ENCODE data around the gene LRMDA. TPM values are rescaled to one million over a fixed set of nuclear protein-coding genes. Genes with fewer than 3 reads are reported as not detected.

Gene LRMDA
- total and polyA plus RNA-seq, 2 of the 4 experiments (the other 2 are of a cell fraction) = 0.07 TPM; not detected in 1

DNA sequence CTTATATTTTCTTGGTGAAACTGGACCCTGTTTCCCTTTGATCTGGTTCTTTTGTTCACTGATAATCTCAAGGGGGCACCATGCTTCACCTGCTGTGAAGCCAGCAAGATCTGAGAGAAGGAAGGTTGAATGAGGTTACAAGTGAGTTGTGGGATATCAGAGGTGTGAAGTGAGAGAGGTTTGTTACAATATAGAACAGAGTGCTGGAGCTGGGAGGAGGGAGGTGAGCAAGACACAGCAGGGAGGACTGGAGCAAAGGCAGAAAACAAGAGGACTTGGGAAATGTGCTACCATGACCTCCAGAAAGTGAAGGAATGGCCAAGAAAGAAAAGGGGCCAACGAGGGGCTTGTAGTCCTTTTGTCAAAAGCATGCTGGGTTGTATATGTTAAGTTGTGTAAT lies 156.6 kb downstream of the LRMDA start:
- ATAC-seq (ENCODE audit: low read depth) = no peak
- Histone ChIP-seq H3K4ac (ENCODE audit: low read depth, low read length) (no peak overlapping the region), H4K8ac (ENCODE audit: low read depth in 2 of 2, low read length in 2 of 2) (no peak overlapping the region), H3K9me1 (ENCODE audit: insufficient read depth, low read length) (no peaks in the 10 kb centered on the region), H3K56ac (ENCODE audit: extremely low read depth, insufficient read depth, low read length) (no peak overlapping the region), H3K9ac (ENCODE audit: low read depth, low read length) (no peak overlapping the region), H2BK20ac (ENCODE audit: low read depth, low read length) (no peak overlapping the region), H3K27me3 (ENCODE audit: control insufficient read depth, insufficient read depth, low read length) (no peaks in the 10 kb centered on the region; the same call in none of the 2 replicates), H3K4me2 (ENCODE audit: low read depth, low read length) (no peak overlapping the region), H4K5ac (ENCODE audit: low read depth, low read length) (no peak overlapping the region), H3K36me3 (ENCODE audit: control insufficient read depth, insufficient read depth, low read length) (no peaks in the 10 kb centered on the region), H3K23ac (ENCODE audit: low read depth, low read length) (no peak overlapping the region), H2AK9ac (replicated peaks; ENCODE audit: low read depth, low read length, poor library complexity) (no peak overlapping the region), H3K79me1 (ENCODE audit: low read depth in 1 of 2, low read length in 2 of 2) (no peaks in the 10 kb centered on the region), H3K4me1 (ENCODE audit: control insufficient read depth, insufficient read depth, low read length) (no peaks in the 10 kb centered on the region), H2BK5ac (ENCODE audit: low read depth, low read length, poor library complexity, severe bottlenecking) (no peak overlapping the region), H3K27ac (ENCODE audit: insufficient read depth, low read length) (no peak overlapping the region), H2BK120ac (ENCODE audit: low read depth, low read length) (no peak overlapping the region), H4K20me1 (ENCODE audit: insufficient read depth, low read length) (no peaks in the 10 kb centered on the region), H3K18ac (ENCODE audit: low read depth, low read length) (no peak overlapping the region), H3K9me3 (ENCODE audit: control insufficient read depth, insufficient read depth, low read length) (no peaks in the 10 kb centered on the region), H2AK5ac (ENCODE audit: low read depth, low read length) (no peak overlapping the region), H2AFZ (replicated peaks; ENCODE audit: low read length, poor library complexity) (no peak overlapping the region), H4K91ac (ENCODE audit: insufficient read depth, low read depth, low read length) (no peak overlapping the region), H2BK15ac (ENCODE audit: low read depth, low read length) (no peak overlapping the region), H3K4me3 (ENCODE audit: insufficient read depth, low read depth, low read length) (no peak overlapping the region), H3K14ac (replicated peaks; ENCODE audit: low read depth, low read length) (no peak overlapping the region)
- CTCF ChIA-PET = no interaction called here
- TF ChIP-seq RAD21 (IDR thresholded peaks at IDR 0.05; ENCODE audit: low read length) (no peak), FOS (IDR thresholded peaks at IDR 0.05; ENCODE audit: low read depth, low read length) (no peak)
- intact Hi-C loops (cut with micrococcal nuclease) = no loop called here
- in situ Hi-C loops (cut with MboI; ENCODE audit: low sequenced_read_pairs) = no loop called here
- no CpG with 5 or more reads among the region's 1 CpG for WGBS, 2 experiments (ENCODE audit: extremely low coverage in 2 of 2, insufficient read length in 1 of 2)
- POLR2A ChIA-PET (ENCODE audit: unreplicated experiment) = no interaction called here
- no peak for DNase-seq
- no TSS peak for BruUV-seq (replicated peaks)
- dilution Hi-C loops (cut with HindIII; ENCODE audit: low sequenced_read_pairs, unreplicated experiment) = no loop called here

Data from IMR-90 (cell line).